Measurements from ENCODE around the gene CARD14.
A peak's percentile ranks its signal among the peaks of the same experiment; 100 is the strongest.

Gene CARD14

GRCh38 chr17:80133626-80133970 lies 36.2 kb upstream of the CARD14 start:
- Histone ChIP-seq H3K27me3 (ENCODE audit: insufficient read depth, low read length) (no peaks in the 10 kb centered on the region), H3K27ac (ENCODE audit: low read depth, low read length) (no peak overlapping the region), H3K9me3 (ENCODE audit: insufficient read depth, low read depth, low read length) (no peaks in the 10 kb centered on the region), H3K36me3 (ENCODE audit: insufficient read depth, low read length) (peaks cover 61% of the 10 kb centered on the region), H3K4me1 (ENCODE audit: insufficient read depth, low read length) (peaks cover 8% of the 10 kb centered on the region; the same call in 1 of the 2 replicates), H3K9ac (ENCODE audit: low read depth, low read length) (no peak overlapping the region), H3K4me3 (ENCODE audit: low read length) (no peak overlapping the region)
- WGBS, result 96% methylated on average over 6 of the region's 6 CpGs

GRCh38 chr17:80137131-80137530 lies 32.7 kb upstream of the CARD14 start:
- no peaks in the 10 kb centered on the region for H3K27me3 ChIP-seq (ENCODE audit: insufficient read depth, low read length)
- H3K4me3 ChIP-seq (ENCODE audit: low read length), result no peak overlapping the region
- no peaks in the 10 kb centered on the region for H3K4me1 ChIP-seq (ENCODE audit: insufficient read depth, low read length)
- H3K27ac ChIP-seq (ENCODE audit: low read depth, low read length), result no peak overlapping the region
- H3K9me3 ChIP-seq (ENCODE audit: insufficient read depth, low read depth, low read length), result no peaks in the 10 kb centered on the region
- peaks cover 97% of the 10 kb centered on the region for H3K36me3 ChIP-seq (ENCODE audit: insufficient read depth, low read length)
- 94% methylated on average over 9 of the region's 9 CpGs for WGBS
- H3K9ac ChIP-seq (ENCODE audit: low read depth, low read length), result no peak overlapping the region

GRCh38 chr17:80138856-80139426 lies 30.9 kb upstream of the CARD14 start:
- H3K27ac ChIP-seq (ENCODE audit: low read depth, low read length), result no peak overlapping the region
- no peaks in the 10 kb centered on the region for H3K4me1 ChIP-seq (ENCODE audit: insufficient read depth, low read length)
- 95% methylated on average over 18 of the region's 18 CpGs for whole genome bisulfite sequencing
- H3K27me3 ChIP-seq (ENCODE audit: insufficient read depth, low read length), result no peaks in the 10 kb centered on the region
- H3K9ac ChIP-seq (ENCODE audit: low read depth, low read length), result no peak overlapping the region
- no peak overlapping the region for H3K4me3 ChIP-seq (ENCODE audit: low read length)
- no peaks in the 10 kb centered on the region for H3K9me3 ChIP-seq (ENCODE audit: insufficient read depth, low read depth, low read length)
- H3K36me3 ChIP-seq (ENCODE audit: insufficient read depth, low read length), result peaks cover 100% of the 10 kb centered on the region

- H3K27me3 ChIP-seq (ENCODE audit: insufficient read depth, low read length), result no peaks in the 10 kb centered on the region
- H3K9ac ChIP-seq (ENCODE audit: low read depth, low read length), result no peak overlapping the region
- H3K4me1 ChIP-seq (ENCODE audit: insufficient read depth, low read length), result peaks cover 9% of the 10 kb centered on the region; the same call in 1 of the 2 replicates
- no peaks in the 10 kb centered on the region for H3K9me3 ChIP-seq (ENCODE audit: insufficient read depth, low read depth, low read length)
- H3K27ac ChIP-seq (ENCODE audit: low read depth, low read length), result no peak overlapping the region
- no peak overlapping the region for H3K4me3 ChIP-seq (ENCODE audit: low read length)
- 96% methylated on average over 7 of the region's 7 CpGs for WGBS
- H3K36me3 ChIP-seq (ENCODE audit: insufficient read depth, low read length), result peaks cover 89% of the 10 kb centered on the region
Observed at GRCh38 chr17:80141463-80142165, 28.2 kb upstream of the CARD14 start.

- Histone ChIP-seq H3K27me3 (ENCODE audit: insufficient read depth, low read length) (no peaks in the 10 kb centered on the region), H3K9me3 (ENCODE audit: insufficient read depth, low read depth, low read length) (no peaks in the 10 kb centered on the region), H3K36me3 (ENCODE audit: insufficient read depth, low read length) (peaks cover 75% of the 10 kb centered on the region), H3K4me3 (ENCODE audit: low read length) (no peak overlapping the region), H3K27ac (ENCODE audit: low read depth, low read length) (no peak overlapping the region), H3K4me1 (ENCODE audit: insufficient read depth, low read length) (peaks cover 9% of the 10 kb centered on the region; the same call in 1 of the 2 replicates), H3K9ac (ENCODE audit: low read depth, low read length) (no peak overlapping the region)
- WGBS, result 95% methylated on average over 5 of the region's 6 CpGs
Observed at GRCh38 chr17:80142929-80143328, 26.9 kb upstream of the CARD14 start.

- WGBS, result 67% methylated on average over 10 of the region's 10 CpGs
- peak overlapping the region; percentile 90 for H3K9ac ChIP-seq (ENCODE audit: low read depth, low read length)
- H3K36me3 ChIP-seq (ENCODE audit: insufficient read depth, low read length), result peaks cover 51% of the 10 kb centered on the region
- H3K4me1 ChIP-seq (ENCODE audit: insufficient read depth, low read length), result peaks cover 9% of the 10 kb centered on the region; the same call in 1 of the 2 replicates
- H3K9me3 ChIP-seq (ENCODE audit: insufficient read depth, low read depth, low read length), result no peaks in the 10 kb centered on the region
- H3K27me3 ChIP-seq (ENCODE audit: insufficient read depth, low read length), result no peaks in the 10 kb centered on the region
- H3K4me3 ChIP-seq (ENCODE audit: low read length), result peak overlapping the region; percentile 88
- no peak overlapping the region for H3K27ac ChIP-seq (ENCODE audit: low read depth, low read length)
Observed at GRCh38 chr17:80145076-80146075, 24.5 kb upstream of the CARD14 start.

GRCh38 chr17:80146121-80147034 lies 23.5 kb upstream of the CARD14 start:
- WGBS, result under 1% methylated on average over 69 of the region's 69 CpGs

GRCh38 chr17:80147035-80147822 lies 22.6 kb upstream of the CARD14 start, which contains the start of gene EIF4A3:
TSS of gene EIF4A3 (minus strand) at chr17:80147128. CDS start at chr17:80146961, 167 bp downstream.
- H3K9me3 ChIP-seq (ENCODE audit: insufficient read depth, low read depth, low read length), result no peaks in the 10 kb centered on the region
- H3K4me1 ChIP-seq (ENCODE audit: insufficient read depth, low read length), result peaks cover 18% of the 10 kb centered on the region
- peak within 1 kb of the TSS; percentile 91 for H3K9ac ChIP-seq (ENCODE audit: low read depth, low read length)
- H3K36me3 ChIP-seq (ENCODE audit: insufficient read depth, low read length), result peaks cover 32% of the 10 kb centered on the region
- H3K27me3 ChIP-seq (ENCODE audit: insufficient read depth, low read length), result no peaks in the 10 kb centered on the region
- WGBS, result under 1% methylated on average over 90 of the region's 90 CpGs
- peak within 1 kb of the TSS; percentile 88 for H3K4me3 ChIP-seq (ENCODE audit: low read length)
- H3K27ac ChIP-seq (ENCODE audit: low read depth, low read length), result peak within 1 kb of the TSS; percentile 89

More at GRCh38 chr17:80146121-80147034, 23.5 kb upstream of the CARD14 start:
- Histone ChIP-seq H3K4me1 (ENCODE audit: insufficient read depth, low read length) (peaks cover 10% of the 10 kb centered on the region; the same call in 1 of the 2 replicates), H3K4me3 (ENCODE audit: low read length) (peak overlapping the region; percentile 88), H3K36me3 (ENCODE audit: insufficient read depth, low read length) (peaks cover 41% of the 10 kb centered on the region), H3K27me3 (ENCODE audit: insufficient read depth, low read length) (no peaks in the 10 kb centered on the region), H3K9ac (ENCODE audit: low read depth, low read length) (peak overlapping the region; percentile 90), H3K27ac (ENCODE audit: low read depth, low read length) (peak overlapping the region; percentile 76; the same call in 1 of the 2 replicates), H3K9me3 (ENCODE audit: insufficient read depth, low read depth, low read length) (no peaks in the 10 kb centered on the region)

- no peak overlapping the region for H3K27ac ChIP-seq (ENCODE audit: low read depth, low read length)
- no peaks in the 10 kb centered on the region for H3K27me3 ChIP-seq (ENCODE audit: insufficient read depth, low read length)
- 86% methylated on average over 4 of the region's 5 CpGs for WGBS
- no peak overlapping the region for H3K9ac ChIP-seq (ENCODE audit: low read depth, low read length)
- H3K4me1 ChIP-seq (ENCODE audit: insufficient read depth, low read length), result peaks cover 15% of the 10 kb centered on the region; the same call in 1 of the 2 replicates
- H3K36me3 ChIP-seq (ENCODE audit: insufficient read depth, low read length), result no peaks in the 10 kb centered on the region
- H3K4me3 ChIP-seq (ENCODE audit: low read length), result no peak overlapping the region
- H3K9me3 ChIP-seq (ENCODE audit: insufficient read depth, low read depth, low read length), result peaks cover 11% of the 10 kb centered on the region
Observed at GRCh38 chr17:80151333-80151732, 18.5 kb upstream of the CARD14 start.
